GM12878 (cell line): ENCODE measurements around the gene TET2. TPM values are rescaled to one million over a fixed set of nuclear protein-coding genes. Genes with fewer than 3 reads are reported as not detected.

Experiments used
- ATF2 ChIP-seq: IDR thresholded peaks from 2 replicates; pipeline ENCODE4 v1.6.1; 2012; ENCODE audit warnings: low read length, inconsistent platforms
- BHLHE40 ChIP-seq, 2 experiments: fragments of 450-650 bp in 1 of 2; IDR thresholded peaks; 2 replicates each; pipeline ENCODE4 v1.6.1; 2011 to 2017; ENCODE audit warnings: low read depth in 2 of 2, borderline replicate concordance in 1 of 2, improper control_type of control experiment in 1 of 2, low read length in 1 of 2, mild to moderate bottlenecking in 1 of 2
- CEBPZ ChIP-seq: fragments of 150-350 bp; IDR thresholded peaks from 2 replicates; pipeline ENCODE4 v1.6.1; 2016; ENCODE audit warnings: low read depth, low read length
- CREM ChIP-seq: IDR thresholded peaks from 2 replicates; pipeline ENCODE4 v1.6.1; 2014; ENCODE audit warnings: antibody characterized with exemption, low read depth
- CUX1 ChIP-seq: IDR thresholded peaks from 2 replicates; pipeline ENCODE4 v1.6.1; 2012; ENCODE audit warnings: improper control_type of control experiment, low read depth, low read length; ENCODE audit not compliant: insufficient replicate concordance
- E2F4 ChIP-seq: IDR thresholded peaks from 2 replicates; pipeline ENCODE4 v1.6.1; 2012; ENCODE audit warnings: low read depth, low read length, improper control_type of control experiment
- IKZF1 ChIP-seq: fragments of 450-650 bp; conservative IDR thresholded peaks from 2 replicates; pipeline ENCODE4 v1.6.1; 2017; ENCODE audit warnings: antibody characterized with exemption, mild to moderate bottlenecking
- MEF2A ChIP-seq: IDR thresholded peaks from 2 replicates; pipeline ENCODE4 v1.6.1; 2011; ENCODE audit warnings: low read depth, mild to moderate bottlenecking, low read length, moderate library complexity; ENCODE audit not compliant: insufficient read depth
- MTA2 ChIP-seq: fragments of 450-650 bp; IDR thresholded peaks from 2 replicates; pipeline ENCODE4 v1.6.1; 2016; ENCODE audit warnings: low read depth, mild to moderate bottlenecking, moderate library complexity
- MTA3 ChIP-seq: IDR thresholded peaks from 2 replicates; pipeline ENCODE4 v1.6.1; 2012; ENCODE audit warnings: low read length, inconsistent platforms, borderline replicate concordance
- NR2F1 ChIP-seq: fragments of 450-650 bp; conservative IDR thresholded peaks from 2 replicates; pipeline ENCODE4 v1.6.1; 2017; ENCODE audit warnings: mild to moderate bottlenecking
- PML ChIP-seq: IDR thresholded peaks from 2 replicates; pipeline ENCODE4 v1.6.1; 2012; ENCODE audit warnings: low read length, inconsistent platforms
- RAD51 ChIP-seq: fragments of 450-650 bp; IDR thresholded peaks from 2 replicates; pipeline ENCODE4 v1.6.1; 2016; ENCODE audit warnings: moderate library complexity, mild to moderate bottlenecking, inconsistent platforms
- RUNX3 ChIP-seq: IDR thresholded peaks from 2 replicates; pipeline ENCODE4 v1.6.1; 2012; ENCODE audit warnings: low read length, inconsistent platforms
- TCF7 ChIP-seq: IDR thresholded peaks from 2 replicates; pipeline ENCODE4 v1.6.1; 2014; ENCODE audit warnings: antibody characterized with exemption, borderline replicate concordance
- polyA plus RNA-seq, 11 experiments: library from polyadenylated mRNA; depleted of rRNA in 4 of 11; unstranded in 6 of 11; stranded (reverse) in 5 of 11; fragments of >200 nt; fragmentation: Nextera tagmentation in 4 of 11; fragmentation: Illumina TruSeq in 1 of 11; extraction: Ambion mirVana in 4 of 11; extraction: Trizol in 1 of 11; gene quantifications; 1 replicate in 1 of 11; 2 replicates in 10 of 11; pipeline versions ENCODE4 v1.2.1 to v1.2.3, GENCODE V29; 2011 to 2016; ENCODE audit warnings: inconsistent platforms in 2 of 11, missing spikeins in 2 of 11, low read depth in 1 of 11
- total RNA-seq, 4 experiments: library from RNA; depleted of rRNA in 3 of 4; stranded (reverse); fragments of >200 nt in 3 of 4; fragmentation: Illumina TruSeq in 1 of 4; extraction: Trizol in 1 of 4; gene quantifications; 2 replicates each; pipeline versions ENCODE4 v1.2.1 to v1.2.3, GENCODE V29; 2013 to 2021
- TF ChIP-seq, protein P1 (sequence below): fragments of 450-650 bp; IDR thresholded peaks from 2 replicates; pipeline ENCODE4 v1.6.1; 2017; ENCODE audit warnings: mild to moderate bottlenecking

Gene TET2
- total and polyA plus RNA-seq, 10 of the 15 experiments (the other 5 are each of a cell fraction or from before 2014, with no cell fraction given), result 3.7 to 49.0 (median 27.5) TPM

GRCh38 chr4:105305019-105305836 lies 158.6 kb downstream of the TET2 start (continued):
- TF ChIP-seq CEBPZ, result no peak
- TF ChIP-seq MEF2A, result peak; percentile 97
- TF ChIP-seq TCF7, result peak; percentile 55
- TF ChIP-seq RUNX3, result peak; percentile 73; the same call in 1 of the 2 replicates
- peak; percentile 51 for TF ChIP-seq CUX1
- TF ChIP-seq ATF2, result peak; percentile 99
- TF ChIP-seq IKZF1, result peak; percentile 51
- TF ChIP-seq RAD51, result no peak
- TF ChIP-seq MTA2, result peak; percentile 41; the same call in 1 of the 2 replicates
- TF ChIP-seq E2F4, result no peak
- TF ChIP-seq, protein P1, sequence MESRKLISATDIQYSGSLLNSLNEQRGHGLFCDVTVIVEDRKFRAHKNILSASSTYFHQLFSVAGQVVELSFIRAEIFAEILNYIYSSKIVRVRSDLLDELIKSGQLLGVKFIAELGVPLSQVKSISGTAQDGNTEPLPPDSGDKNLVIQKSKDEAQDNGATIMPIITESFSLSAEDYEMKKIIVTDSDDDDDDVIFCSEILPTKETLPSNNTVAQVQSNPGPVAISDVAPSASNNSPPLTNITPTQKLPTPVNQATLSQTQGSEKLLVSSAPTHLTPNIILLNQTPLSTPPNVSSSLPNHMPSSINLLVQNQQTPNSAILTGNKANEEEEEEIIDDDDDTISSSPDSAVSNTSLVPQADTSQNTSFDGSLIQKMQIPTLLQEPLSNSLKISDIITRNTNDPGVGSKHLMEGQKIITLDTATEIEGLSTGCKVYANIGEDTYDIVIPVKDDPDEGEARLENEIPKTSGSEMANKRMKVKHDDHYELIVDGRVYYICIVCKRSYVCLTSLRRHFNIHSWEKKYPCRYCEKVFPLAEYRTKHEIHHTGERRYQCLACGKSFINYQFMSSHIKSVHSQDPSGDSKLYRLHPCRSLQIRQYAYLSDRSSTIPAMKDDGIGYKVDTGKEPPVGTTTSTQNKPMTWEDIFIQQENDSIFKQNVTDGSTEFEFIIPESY, result no peak
- peak; percentile 10 to 39; a peak in 1 of 4 replicates for TF ChIP-seq BHLHE40 (IDR thresholded peaks at IDR 0.05; ENCODE audit: borderline replicate concordance in 1 of 2, low read depth in 2 of 2, low read length in 1 of 2)
- peak; percentile 91 for TF ChIP-seq MTA3
- peak; percentile 48; the same call in 1 of the 2 replicates for TF ChIP-seq PML
- peak; percentile 79 for TF ChIP-seq CREM
- TF ChIP-seq NR2F1, result no peak; the same call in 1 of the 2 replicates
